Hematopoietic multipotent progenitor cell treated with erythropoietin and hydrocortisone succinate and interleukin-3 and kit ligand, for 6 days (in vitro differentiated cells): ENCODE measurements around the gene TNFSF13.

Experiments
- DNase-seq: peaks from one replicate; pipeline ENCODE4 v3.0.0-alpha.2; 2015

TNFSF13 gene

DNA sequence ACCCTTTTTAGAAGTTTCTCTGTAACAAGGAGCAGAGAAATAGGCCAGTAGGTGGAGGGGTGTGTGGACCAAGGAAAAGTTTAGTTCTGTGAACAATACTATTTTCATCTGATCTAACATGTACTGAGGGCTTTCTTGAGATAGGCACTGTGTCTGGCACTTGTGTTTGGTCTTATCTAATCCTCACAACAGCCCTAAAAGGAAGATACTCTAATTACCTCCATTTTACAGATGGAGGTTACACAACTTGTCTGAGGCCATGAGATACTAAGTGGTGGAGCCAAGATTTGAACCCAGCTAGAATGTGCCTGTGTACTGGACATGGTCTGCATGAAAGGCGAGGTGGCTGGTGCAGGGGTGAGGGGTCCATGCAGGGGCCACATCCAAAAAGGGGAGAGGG, 5.2 kb upstream of the TNFSF13 start:
- DNase-seq: peak; percentile 84

DNA sequence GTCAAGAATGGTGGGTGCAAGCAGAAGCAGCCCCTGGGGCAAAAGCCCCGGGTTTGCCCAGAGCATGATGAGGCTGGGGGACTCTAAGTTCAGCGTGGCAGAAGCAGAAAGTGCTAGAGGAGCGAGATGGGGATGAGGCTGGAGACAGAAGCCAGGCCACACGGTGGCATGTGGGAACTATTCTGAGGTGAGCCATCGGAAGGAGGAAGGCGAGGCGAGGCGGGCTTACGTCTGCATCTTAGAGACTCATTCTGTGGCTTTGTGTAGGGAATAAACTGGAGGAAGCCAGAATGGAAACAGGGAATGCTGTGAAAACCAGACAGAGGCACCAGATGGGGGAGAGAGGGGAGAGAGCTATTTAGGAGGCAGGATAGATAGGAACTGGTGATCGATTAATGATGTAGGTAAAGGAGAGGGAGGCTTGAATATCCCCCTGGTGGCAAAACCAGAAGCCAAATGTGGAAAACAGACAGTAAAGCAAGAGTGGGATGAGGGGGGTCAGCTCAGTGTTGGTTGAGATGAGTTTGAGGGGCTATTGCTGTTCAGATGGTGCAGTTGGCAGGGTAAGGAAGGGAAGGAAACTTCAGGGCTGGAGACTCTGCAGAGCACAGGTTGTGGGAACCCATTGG, 3.1 kb upstream of the TNFSF13 start:
- DNase-seq: no peak

DNA sequence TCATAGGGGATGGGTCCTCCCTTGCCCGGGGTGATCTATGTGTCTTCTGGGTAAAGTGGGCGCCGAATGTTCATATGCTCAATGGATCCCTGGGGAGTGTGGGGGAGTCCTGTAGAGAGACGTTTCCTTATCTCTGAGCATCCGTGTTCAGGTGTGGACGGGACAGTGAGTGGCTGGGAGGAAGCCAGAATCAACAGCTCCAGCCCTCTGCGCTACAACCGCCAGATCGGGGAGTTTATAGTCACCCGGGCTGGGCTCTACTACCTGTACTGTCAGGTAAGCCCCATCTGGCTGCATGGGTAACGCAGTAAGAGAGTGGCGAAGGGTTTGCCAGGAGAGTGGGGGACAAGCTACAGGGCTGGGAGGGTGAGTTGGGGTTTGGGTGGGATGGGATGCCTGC, 1.9 kb upstream of the TNFSF13 start:
- DNase-seq: no peak

DNA sequence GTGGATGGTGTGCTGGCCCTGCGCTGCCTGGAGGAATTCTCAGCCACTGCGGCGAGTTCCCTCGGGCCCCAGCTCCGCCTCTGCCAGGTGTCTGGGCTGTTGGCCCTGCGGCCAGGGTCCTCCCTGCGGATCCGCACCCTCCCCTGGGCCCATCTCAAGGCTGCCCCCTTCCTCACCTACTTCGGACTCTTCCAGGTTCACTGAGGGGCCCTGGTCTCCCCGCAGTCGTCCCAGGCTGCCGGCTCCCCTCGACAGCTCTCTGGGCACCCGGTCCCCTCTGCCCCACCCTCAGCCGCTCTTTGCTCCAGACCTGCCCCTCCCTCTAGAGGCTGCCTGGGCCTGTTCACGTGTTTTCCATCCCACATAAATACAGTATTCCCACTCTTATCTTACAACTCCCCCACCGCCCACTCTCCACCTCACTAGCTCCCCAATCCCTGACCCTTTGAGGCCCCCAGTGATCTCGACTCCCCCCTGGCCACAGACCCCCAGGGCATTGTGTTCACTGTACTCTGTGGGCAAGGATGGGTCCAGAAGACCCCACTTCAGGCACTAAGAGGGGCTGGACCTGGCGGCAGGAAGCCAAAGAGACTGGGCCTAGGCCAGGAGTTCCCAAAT, 1.3 kb upstream of the TNFSF13 start:
- DNase-seq: no peak

DNA sequence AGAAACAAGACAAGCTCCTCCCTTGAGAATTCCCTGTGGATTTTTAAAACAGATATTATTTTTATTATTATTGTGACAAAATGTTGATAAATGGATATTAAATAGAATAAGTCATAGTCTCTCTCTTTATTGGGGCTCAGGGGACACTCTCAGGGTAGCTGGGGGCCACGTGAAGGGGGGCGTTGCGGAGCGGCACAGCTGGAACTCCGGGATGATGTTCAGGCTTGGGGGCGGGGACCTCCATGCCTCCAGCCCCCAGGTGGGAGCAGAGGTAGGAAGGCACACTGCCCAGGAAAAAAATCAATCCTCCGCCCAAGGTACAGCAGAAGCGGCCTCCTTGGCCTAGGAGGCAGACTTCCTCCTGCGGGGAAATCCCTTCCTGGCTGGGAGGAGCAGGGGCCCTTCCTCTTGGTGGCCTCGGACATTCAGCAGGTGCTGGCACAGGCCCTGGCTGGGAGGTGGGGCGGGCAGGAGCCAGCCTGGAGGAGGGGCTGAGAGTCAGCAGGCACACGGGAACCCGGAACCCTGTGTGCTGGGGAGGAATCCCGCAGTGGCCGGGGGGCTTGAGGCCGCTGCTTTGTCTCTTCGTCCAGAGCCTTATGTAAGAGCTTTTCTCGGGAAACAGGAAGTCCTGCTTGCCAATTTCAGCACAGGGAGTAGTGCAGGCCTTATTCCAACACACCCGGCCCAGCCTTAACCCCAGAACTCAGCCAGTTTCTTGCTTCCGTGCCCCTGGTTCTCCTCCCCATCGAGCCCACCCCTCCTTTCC, 591 bp upstream of the TNFSF13 start:
- DNase-seq: peak; percentile 84

DNA sequence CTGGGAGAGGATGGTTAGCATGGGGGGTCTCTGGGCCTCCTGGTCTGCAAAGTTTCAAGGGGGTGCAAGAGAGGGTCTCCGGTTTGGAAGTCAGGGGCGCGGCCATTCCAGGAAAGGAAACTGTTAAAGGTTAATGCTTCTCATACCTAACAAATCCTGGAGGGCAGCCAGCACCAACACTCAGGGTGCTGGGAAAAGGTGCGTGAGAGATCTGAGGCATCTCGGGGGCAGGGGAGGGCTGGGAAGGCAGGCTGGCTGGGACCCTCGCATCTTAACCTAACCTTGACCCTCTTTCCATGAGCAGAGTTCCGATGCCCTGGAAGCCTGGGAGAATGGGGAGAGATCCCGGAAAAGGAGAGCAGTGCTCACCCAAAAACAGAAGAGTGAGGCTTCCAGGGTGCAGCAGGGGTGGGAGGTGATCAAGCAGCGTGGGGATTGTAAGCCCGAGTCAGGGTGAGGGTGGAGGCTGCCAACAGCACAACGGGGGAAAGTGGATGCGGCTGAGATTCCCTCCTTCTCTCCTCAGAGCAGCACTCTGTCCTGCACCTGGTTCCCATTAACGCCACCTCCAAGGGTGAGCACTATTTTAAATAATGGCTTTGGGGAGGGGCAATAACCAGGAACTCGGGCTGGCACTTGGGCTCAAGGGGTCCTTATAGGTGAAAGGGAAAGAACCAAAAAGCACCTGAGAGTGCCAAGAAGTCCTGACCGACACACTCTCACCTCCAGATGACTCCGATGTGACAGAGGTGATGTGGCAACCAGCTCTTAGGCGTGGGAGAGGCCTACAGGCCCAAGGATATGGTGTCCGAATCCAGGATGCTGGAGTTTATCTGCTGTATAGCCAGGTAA, 996 bp downstream of the TNFSF13 start:
- DNase-seq: peak; percentile 27

DNA sequence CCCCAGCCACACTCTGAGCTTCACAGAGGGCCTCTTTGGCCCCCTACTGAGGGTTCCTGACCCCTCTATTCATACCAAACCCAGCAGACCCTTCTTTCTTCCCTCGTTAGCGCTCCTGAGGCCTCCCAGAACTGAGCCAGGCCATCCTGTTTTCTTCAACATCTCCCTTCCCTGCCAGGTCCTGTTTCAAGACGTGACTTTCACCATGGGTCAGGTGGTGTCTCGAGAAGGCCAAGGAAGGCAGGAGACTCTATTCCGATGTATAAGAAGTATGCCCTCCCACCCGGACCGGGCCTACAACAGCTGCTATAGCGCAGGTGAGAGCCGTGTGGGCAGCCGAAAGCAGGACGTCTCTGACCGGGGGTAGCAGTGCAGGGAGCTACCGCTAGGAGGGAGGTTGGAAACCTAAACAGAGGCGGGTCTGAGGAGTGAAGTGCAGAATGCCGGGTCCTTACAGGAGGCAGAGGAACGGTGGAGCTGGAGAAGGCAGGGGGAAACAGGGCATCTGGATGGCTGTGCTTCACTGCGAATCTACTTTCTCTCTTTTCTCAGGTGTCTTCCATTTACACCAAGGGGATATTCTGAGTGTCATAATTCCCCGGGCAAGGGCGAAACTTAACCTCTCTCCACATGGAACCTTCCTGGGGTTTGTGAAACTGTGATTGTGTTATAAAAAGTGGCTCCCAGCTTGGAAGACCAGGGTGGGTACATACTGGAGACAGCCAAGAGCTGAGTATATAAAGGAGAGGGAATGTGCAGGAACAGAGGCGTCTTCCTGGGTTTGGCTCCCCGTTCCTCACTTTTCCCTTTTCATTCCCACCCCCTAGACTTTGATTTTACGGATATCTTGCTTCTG, 1.9 kb downstream of the TNFSF13 start:
- peak; percentile 90 for DNase-seq

DNA sequence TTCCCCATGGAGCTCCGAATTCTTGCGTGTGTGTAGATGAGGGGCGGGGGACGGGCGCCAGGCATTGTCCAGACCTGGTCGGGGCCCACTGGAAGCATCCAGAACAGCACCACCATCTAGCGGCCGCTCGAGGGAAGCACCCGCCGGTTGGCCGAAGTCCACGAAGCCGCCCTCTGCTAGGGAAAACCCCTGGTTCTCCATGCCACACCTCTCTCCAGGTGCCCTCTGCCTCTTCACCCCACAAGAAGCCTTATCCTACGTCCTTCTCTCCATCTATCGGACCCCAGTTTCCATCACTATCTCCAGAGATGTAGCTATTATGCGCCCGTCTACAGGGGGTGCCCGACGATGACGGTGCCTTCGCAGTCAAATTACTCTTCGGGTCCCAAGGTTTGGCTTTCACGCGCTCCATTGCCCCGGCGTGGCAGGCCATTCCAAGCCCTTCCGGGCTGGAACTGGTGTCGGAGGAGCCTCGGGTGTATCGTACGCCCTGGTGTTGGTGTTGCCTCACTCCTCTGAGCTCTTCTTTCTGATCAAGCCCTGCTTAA, 2.6 kb downstream of the TNFSF13 start:
- peak; percentile 95 for DNase-seq

DNA sequence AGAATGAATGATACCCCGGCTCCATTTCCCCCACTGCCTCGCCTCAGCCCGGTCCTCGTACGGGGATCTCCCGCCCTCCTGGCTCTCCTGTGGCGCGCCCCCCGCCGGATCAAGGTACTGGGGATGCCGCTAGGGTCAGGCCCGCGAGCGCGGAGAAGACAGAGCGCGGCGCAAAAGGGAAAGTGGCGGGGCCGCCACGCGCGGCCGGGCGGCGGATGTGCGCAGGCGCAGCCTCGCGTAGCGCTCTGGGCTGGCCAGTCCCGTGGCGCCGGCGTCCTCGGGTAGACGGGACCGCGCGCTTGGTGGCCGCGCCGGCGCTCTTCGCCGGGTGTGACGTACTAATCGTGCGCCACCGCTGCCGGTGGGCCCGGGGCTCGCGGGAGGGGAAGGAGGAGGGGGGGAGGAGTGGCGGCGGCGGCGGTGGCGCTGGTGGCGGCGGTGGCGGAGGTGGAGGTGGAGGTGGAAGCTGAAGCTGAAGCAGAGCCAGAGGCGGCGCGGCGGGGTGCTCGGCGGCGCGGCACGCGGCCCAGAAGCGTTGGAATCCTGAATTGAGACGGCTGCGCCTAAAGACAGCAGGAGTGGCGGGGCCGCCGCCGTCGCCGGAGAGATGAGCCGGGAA, 3.1 kb downstream of the TNFSF13 start, which contains the start of gene SENP3:
Gene SENP3, plus strand, starts transcription at position 331 of the 619 bp plus-strand sequence. CDS start 1,158 bp downstream, outside the sequence.
- peak; percentile 94 for DNase-seq

DNA sequence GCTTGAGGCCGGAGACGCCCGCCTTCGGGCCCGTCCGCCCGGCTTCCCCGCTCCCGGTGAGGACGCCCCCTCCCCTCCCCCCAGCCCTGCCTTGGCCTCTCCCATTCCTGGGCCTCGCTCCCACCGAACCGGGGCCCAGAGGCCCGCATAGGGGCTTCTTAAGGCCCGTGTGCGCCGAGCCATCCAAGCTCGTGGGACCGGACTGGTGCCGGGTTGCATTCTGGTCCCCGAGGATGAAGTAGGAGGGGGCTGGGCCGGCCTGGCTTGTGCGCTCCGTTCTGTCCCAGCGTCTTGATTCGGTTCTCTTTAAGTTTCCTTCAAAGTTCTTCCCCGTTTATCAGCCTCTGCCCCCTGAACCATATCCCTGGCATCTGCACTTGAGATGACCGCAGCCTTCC, 3.7 kb downstream of the TNFSF13 start:
- peak; percentile 41 for DNase-seq

DNA sequence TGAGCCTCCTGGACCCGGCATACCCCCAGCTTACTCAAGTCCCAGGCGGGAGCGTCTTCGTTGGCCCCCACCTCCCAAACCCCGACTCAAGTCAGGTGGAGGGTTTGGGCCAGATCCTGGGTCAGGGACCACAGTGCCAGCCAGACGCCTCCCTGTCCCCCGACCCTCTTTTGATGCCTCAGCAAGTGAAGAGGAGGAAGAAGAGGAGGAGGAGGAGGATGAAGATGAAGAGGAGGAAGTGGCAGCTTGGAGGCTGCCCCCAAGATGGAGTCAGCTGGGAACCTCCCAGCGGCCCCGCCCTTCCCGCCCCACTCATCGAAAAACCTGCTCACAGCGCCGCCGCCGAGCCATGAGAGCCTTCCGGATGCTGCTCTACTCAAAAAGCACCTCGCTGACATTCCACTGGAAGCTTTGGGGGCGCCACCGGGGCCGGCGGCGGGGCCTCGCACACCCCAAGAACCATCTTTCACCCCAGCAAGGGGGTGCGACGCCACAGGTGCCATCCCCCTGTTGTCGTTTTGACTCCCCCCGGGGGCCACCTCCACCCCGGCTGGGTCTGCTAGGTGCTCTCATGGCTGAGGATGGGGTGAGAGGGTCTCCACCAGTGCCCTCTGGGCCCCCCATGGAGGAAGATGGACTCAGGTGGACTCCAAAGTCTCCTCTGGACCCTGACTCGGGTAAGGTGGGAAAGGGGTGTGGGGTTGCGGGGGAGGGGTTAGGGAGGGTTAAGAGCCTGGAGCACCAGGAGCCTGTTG, 4.7 kb downstream of the TNFSF13 start:
- no peak for DNase-seq

DNA sequence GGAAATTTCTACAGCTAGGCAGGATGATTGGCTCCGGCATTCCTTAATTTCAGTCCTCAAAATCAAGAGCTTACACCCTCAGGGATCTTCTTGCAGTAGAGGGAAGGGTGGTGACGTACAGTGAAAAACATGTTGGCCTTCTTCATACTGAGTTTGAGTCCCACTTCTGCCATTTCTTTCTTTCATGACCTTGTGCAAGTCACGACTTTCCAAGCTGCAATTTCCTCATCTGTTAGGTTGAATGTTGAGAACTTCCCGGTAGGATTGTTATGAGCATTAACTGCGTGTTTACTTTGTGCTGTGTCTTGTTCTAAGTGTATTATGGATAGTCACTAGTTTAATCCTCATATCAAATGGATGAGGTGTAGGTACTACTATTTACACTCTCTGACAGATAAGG, 11.0 kb downstream of the TNFSF13 start:
- no peak for DNase-seq

DNA sequence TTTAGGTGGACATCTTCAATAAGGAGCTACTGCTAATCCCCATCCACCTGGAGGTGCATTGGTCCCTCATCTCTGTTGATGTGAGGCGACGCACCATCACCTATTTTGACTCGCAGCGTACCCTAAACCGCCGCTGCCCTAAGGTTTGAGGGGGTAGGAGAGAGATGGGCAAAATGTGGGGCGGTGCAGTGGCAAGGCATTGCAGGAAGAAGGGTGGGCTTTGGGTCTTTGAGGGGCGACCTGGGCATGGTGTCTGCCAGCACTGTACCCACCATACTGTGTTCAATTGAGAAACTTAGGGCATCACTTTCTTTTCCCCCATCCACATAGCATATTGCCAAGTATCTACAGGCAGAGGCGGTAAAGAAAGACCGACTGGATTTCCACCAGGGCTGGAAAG, 11.8 kb downstream of the TNFSF13 start:
- no peak for DNase-seq

DNA sequence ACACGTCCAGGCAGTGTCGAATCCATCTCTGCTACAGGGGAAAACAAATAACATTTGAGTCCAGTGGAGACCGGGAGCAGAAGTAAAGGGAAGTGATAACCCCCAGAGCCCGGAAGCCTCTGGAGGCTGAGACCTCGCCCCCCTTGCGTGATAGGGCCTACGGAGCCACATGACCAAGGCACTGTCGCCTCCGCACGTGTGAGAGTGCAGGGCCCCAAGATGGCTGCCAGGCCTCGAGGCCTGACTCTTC, 13.7 kb downstream of the TNFSF13 start:
- DNase-seq: no peak

DNA sequence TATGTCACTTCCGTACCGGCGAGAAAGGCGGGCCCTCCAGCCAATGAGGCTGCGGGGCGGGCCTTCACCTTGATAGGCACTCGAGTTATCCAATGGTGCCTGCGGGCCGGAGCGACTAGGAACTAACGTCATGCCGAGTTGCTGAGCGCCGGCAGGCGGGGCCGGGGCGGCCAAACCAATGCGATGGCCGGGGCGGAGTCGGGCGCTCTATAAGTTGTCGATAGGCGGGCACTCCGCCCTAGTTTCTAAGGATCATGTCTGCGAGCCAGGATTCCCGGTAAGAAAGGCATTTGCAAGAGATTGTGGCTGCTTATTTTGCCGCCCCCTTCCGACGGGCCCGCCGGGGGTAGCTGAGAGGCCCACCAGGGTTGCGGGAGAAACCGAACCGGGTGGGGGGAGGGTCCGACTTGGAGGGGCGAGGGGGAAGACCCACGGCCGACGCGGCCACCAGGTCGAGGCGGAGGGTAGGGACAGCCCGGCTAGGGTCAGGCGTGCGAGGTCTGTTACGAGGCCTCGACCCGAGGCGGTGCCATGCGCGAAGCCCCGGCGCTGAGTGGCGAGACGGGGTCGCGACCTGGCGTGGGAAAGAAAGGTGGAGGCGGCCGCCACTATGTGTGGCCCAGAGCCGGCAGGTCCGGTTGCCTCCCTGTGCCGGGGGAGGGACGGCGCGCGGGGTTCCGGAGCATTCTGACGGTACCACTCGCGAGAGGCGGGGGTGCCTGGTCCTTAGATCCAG, 14.2 kb downstream of the TNFSF13 start:
- DNase-seq: peak; percentile 100

DNA sequence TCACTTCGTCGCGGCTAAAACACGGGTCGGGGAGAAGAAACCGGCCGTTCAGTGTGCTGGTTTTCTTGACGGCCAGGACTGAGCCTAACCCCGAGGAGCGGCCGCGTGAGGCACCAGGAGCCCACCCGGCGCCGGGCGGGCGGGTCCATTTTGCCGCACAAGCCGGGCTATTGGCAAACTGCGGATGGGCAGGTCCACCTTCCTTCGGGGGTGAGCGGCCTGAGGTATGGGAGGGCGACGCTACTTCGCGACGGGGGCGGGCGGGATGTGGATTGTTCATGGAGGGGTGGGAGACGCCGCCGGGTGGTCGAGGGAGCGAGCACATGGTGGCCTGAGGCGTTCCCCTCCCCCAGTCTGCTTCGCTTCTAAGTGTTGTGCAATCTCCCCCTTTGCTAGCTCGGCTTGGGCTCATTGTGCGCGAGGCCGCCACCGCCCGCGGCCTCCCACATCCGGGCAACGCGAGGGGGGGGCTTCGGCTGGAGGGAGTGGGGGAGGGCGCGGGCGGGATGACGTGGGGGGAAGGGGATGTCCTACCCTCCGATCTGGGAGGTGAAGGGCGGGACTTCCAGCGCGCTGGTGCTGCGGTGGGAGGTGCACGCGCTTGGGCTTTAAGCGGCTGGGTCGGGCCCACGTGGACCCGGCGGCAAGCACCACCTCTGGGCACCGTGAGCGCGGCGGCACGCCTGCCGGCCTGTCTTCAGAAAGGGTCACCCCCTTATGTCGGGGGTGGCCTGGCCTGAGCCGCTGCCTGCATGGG, 15.0 kb downstream of the TNFSF13 start:
- DNase-seq: peak; percentile 93

DNA sequence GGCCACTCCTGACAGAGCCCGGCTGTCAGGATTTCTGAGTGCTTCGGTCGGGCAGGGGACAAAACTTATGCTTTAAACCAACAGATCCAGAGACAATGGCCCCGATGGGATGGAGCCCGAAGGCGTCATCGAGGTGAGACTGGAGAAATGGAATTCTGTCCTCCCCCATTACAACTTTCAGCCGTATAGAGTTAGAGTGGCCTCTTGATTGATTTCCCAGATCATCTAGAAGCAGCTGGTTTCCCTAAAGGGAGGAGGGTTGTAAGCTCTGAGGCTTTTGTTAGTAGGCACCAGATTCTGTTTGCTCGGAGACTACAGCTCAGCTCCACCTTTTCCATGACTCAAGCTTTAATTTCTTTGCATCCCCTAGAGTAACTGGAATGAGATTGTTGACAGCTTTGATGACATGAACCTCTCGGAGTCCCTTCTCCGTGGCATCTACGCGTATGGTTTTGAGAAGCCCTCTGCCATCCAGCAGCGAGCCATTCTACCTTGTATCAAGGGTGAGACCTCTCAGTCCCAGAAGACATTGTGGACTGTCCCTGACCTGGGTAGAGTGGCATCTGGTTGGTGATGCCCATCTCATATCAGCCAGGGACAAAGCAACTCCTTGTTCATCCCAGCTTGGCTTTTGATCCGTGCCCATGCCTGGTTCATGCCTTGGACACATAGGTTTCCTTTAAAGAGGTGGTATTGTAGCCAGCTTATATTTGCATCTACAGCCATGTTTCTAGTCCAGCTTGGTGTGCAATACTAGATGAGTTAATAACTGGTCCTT, 15.8 kb downstream of the TNFSF13 start:
- peak; percentile 19 for DNase-seq

DNA sequence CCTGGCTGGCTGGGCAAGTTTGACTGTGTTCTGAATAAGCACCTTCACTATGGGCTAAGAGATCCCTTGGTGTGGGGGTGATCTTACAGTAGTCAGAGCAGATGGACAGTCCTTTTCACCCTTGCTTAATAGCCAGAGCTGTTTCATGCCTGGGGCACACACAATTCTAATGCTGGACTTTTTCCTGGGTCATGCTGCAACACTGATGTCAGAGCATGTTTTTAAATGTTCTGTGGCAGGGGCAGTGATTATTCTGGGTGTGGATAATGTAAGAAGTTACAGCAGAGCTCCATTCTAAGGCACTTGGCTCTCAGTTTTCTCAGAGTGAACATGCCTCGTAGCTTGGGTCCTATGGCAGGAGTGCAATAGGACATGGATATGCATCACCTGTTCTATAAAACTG, 16.9 kb downstream of the TNFSF13 start:
- DNase-seq: no peak

DNA sequence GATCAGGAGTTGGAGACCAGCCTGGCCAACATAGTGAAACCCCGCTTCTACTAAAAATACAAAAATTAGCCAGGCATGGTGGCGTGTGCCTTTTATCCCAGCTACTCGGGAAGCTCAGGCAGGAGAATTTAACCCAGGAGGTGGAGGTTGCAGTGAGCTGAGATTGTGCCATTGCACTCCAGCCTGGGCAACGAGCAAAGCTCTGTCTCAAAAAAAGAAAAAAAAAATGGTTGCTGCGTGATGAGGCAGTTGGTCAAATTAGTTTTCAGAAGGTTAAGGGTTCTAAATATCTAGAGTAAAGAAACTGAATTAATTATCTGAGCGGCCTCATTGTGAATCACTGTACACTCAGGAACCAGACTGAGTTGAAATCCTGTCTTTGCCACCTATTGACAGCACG, 17.4 kb downstream of the TNFSF13 start:
- no peak for DNase-seq
